ENCODE data around the gene ATP2C2.

DNA sequence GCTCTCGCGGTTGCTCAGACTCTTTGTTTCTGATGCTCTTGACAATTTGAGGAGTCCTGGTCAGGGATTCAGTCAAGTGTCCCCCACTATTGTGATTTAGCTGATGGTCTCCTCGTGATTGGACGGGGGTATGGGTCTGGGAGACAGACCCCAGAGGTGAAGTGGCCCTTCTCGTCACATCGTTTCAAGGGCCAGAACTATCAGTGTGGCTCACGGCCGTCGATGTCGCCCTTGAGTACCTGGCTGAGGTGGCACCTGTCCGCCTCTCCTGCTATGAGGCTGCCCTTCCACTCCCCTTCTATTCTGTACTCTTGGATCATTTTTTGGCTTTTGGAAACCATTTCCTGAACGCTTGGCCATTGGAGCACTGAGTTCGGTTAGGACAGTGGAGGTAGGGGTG lies 143.5 kb downstream of the ATP2C2 start:
- TF ChIP-seq, protein P1, sequence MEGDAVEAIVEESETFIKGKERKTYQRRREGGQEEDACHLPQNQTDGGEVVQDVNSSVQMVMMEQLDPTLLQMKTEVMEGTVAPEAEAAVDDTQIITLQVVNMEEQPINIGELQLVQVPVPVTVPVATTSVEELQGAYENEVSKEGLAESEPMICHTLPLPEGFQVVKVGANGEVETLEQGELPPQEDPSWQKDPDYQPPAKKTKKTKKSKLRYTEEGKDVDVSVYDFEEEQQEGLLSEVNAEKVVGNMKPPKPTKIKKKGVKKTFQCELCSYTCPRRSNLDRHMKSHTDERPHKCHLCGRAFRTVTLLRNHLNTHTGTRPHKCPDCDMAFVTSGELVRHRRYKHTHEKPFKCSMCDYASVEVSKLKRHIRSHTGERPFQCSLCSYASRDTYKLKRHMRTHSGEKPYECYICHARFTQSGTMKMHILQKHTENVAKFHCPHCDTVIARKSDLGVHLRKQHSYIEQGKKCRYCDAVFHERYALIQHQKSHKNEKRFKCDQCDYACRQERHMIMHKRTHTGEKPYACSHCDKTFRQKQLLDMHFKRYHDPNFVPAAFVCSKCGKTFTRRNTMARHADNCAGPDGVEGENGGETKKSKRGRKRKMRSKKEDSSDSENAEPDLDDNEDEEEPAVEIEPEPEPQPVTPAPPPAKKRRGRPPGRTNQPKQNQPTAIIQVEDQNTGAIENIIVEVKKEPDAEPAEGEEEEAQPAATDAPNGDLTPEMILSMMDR (IDR thresholded peaks at IDR 0.05), result no peak
- TF ChIP-seq POLR2A (IDR thresholded peaks at IDR 0.05), result no peak

Measured in esophagus squamous epithelium (tissue), 4 donors.